ENCODE measurements around the gene TMEM263. TPM values are rescaled to one million over a fixed set of nuclear protein-coding genes. Genes with fewer than 3 reads are reported as not detected.

TMEM263 gene
- total RNA-seq, 1 donor = 194 TPM

DNA sequence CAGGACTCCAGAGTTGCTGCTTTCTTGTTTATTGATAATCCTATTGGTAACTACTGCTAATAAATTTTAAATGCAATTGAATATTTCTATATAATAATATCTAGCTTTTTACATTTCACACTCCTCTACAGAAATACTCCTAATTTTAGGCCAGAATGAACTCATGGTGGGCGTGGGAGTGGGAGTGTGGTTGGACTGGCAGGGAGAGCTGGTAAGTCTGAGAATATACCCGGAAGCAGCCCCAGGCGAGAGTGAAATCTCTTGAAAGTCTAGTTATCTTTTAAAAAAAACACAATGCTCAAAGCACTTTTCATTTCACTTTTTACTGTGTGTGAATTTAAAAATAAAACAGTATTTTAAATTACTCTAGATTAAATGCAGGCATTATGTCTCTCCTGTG lies 4.7 kb downstream of the TMEM263 start:
- no peak for DNase-seq (ENCODE audit: low read depth)
- H3K4me3 ChIP-seq (ENCODE audit: low read depth, low read length) = no peak overlapping the region
- TF ChIP-seq, protein P1, sequence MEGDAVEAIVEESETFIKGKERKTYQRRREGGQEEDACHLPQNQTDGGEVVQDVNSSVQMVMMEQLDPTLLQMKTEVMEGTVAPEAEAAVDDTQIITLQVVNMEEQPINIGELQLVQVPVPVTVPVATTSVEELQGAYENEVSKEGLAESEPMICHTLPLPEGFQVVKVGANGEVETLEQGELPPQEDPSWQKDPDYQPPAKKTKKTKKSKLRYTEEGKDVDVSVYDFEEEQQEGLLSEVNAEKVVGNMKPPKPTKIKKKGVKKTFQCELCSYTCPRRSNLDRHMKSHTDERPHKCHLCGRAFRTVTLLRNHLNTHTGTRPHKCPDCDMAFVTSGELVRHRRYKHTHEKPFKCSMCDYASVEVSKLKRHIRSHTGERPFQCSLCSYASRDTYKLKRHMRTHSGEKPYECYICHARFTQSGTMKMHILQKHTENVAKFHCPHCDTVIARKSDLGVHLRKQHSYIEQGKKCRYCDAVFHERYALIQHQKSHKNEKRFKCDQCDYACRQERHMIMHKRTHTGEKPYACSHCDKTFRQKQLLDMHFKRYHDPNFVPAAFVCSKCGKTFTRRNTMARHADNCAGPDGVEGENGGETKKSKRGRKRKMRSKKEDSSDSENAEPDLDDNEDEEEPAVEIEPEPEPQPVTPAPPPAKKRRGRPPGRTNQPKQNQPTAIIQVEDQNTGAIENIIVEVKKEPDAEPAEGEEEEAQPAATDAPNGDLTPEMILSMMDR (IDR thresholded peaks at IDR 0.05; ENCODE audit: insufficient read depth, low read depth, low read length) = no peak

DNA sequence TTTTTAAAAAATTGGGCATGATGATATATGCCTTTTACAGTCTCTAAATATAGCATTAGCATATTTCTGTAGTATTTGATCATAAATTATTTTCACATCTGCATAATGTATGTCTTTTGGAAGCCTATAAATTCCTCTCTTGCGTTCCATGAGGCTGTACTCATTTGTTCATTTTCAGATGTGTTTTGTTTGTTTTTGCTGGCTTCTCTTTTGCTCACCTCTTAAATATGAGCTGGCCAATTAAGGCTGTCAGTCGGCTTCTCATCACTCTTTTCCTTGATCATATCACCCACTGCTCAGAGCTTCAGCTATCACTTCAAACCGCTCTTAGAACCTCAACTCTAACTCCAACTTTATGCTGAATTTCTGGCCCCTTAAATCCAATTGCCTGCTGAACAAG lies 6.6 kb downstream of the TMEM263 start:
- no peak overlapping the region for H3K4me3 ChIP-seq (ENCODE audit: low read depth, low read length)
- TF ChIP-seq, protein P1 (IDR thresholded peaks at IDR 0.05; ENCODE audit: insufficient read depth, low read depth, low read length) = no peak
- no peak for DNase-seq (ENCODE audit: low read depth)

DNA sequence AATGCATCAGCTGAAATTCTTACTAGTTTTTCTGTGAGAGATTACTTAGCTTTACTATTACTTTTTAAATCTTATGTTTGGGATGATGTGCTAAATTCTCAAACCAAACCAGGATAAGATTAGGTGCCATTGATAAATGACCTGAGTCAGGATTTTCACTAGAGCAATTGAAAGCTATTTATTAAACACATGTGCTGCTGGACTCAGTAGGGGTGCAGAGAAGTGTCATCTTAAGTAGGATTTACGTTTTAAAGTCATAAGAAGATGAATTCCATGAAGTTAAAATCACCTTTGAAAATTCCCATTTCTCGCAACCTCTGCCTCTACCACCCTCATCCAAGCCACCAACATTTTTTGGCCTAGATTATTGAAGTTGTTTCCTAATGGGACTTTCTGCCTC lies 8.8 kb downstream of the TMEM263 start:
- no peak overlapping the region for H3K4me3 ChIP-seq (ENCODE audit: low read depth, low read length)
- no peak for DNase-seq (ENCODE audit: low read depth)
- TF ChIP-seq, protein P1 (IDR thresholded peaks at IDR 0.05; ENCODE audit: insufficient read depth, low read depth, low read length) = no peak

DNA sequence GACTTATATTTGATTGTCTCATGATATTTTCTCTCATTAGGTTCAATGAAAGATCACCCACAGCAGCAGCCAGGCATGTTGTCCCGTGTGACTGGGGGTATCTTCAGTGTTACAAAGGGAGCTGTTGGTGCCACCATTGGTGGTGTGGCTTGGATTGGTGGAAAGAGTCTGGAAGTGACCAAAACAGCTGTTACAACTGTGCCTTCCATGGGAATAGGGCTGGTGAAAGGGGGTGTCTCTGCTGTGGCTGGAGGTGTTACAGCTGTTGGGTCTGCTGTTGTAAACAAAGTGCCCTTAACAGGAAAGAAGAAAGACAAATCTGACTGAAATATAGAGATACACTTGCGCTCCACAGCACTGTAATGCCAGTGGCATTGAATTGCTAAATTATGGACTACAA lies 15.4 kb downstream of the TMEM263 start:
- TF ChIP-seq, protein P1 (IDR thresholded peaks at IDR 0.05; ENCODE audit: insufficient read depth, low read depth, low read length) = no peak
- DNase-seq (ENCODE audit: low read depth) = no peak
- H3K4me3 ChIP-seq (ENCODE audit: low read depth, low read length) = no peak overlapping the region

DNA sequence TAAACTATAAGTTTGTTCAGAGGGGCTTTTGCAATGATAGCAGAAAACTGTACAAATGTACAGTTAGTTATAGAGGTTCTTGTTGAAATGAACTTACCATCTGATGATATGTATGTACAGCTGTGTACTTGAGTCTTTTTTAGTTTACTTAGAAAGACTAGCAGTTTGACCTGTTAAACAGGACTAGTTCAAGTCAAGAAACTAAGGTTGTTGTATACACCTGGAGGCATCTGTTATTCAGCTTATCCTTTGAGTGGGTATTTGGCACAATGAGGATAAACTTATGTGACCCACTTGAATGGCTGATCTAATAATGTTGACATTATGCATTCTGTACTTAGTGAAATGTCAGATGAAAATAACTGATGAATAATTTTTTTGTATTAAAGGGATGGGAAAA lies 17.8 kb downstream of the TMEM263 start:
- TF ChIP-seq, protein P1 (IDR thresholded peaks at IDR 0.05; ENCODE audit: insufficient read depth, low read depth, low read length) = no peak
- DNase-seq (ENCODE audit: low read depth) = no peak
- H3K4me3 ChIP-seq (ENCODE audit: low read depth, low read length) = no peak overlapping the region

DNA sequence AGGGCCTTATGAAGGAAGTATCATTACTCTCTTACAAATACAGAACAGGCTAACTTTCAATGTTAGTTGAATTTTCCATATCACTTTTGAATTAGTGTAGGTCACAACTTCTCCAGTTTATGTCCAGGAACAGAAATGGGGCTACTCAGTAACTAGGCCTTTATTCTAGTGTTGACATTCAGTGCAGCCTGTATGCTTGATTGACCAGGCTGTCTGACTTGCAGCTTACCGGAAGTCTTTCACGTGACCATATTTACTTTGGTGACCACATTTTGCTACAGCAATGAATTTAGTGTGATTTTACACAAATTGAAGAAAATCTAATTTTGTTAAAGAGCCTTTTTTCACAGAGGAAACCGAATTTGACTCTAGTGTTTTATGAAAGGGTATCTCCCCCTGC lies 18.8 kb downstream of the TMEM263 start:
- TF ChIP-seq, protein P1 (IDR thresholded peaks at IDR 0.05; ENCODE audit: insufficient read depth, low read depth, low read length) = no peak
- DNase-seq (ENCODE audit: low read depth) = no peak

DNA sequence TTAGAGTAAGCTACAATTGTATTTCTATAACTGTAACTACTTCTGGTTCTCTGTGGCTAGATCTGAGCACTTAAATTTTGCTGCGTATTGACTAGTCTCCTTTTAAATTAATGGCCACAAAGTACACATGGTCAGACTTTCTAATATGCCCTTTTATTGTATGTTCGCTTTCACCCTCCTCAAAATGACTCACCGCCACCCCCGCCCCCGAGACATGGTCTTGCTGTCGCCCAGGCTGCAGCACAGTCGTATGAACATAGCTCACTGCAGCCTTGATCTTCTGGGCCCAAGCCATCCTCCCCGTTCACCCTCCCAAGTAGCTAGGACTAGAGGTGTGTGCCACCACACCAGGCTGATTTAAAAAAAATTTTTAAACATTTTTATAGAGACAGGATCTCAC lies 19.4 kb downstream of the TMEM263 start:
- TF ChIP-seq, protein P1 (IDR thresholded peaks at IDR 0.05; ENCODE audit: insufficient read depth, low read depth, low read length) = no peak
- H3K4me3 ChIP-seq (ENCODE audit: low read depth, low read length) = no peak overlapping the region
- DNase-seq (ENCODE audit: low read depth) = no peak

More for the DNA sequence above, 18.8 kb downstream of the TMEM263 start:
- H3K4me3 ChIP-seq (ENCODE audit: low read depth, low read length) = no peak overlapping the region
